ENCODE results near the gene RNF31.

DNA sequence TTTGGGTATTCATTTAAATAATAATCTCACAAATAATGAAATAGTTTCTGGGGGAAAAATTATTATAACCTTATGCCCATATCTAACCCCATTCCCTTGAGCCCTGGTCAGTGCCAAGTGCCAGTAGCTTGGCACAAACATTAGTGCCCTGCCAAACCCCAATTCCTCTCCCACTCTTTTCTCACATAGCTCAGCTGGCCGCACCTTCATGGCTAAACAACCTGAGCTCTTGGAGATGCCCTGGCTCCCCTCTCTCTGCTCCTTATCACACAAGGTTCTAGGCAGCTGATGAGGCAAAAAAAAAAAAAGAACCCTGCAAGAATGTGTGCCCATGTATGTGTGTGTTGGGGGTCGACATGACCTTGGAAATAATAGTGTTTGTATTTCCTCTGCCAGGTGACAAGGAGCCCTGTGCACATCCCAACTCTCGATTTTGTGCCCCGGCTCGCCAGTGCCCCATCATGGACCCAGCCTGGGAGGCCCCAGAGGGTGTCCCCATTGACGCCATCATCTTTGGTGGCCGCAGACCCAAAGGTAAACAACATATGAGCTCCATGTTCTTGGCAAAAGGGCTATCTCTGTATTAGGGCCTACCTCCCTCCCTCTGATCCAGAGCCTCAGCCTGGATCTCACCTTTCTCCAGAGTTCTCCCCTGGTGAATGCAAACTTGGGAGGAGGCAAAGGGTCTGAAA lies 44.8 kb upstream of the RNF31 start:
- no peak for TF ChIP-seq POLR2AphosphoS5 (IDR thresholded peaks at IDR 0.05; ENCODE audit: low read depth, low read length)
- no peak for TF ChIP-seq POLR2A (IDR thresholded peaks at IDR 0.05; ENCODE audit: low read depth, low read length)
- TF ChIP-seq TAF1 (IDR thresholded peaks at IDR 0.05; ENCODE audit: borderline replicate concordance, low read depth, low read length) = no peak

Data from GM12892 (cell line).